DMS53 treated with DMSO at 0.1 percent for 48 hours (cell line): Measurements from ENCODE around the gene NAP1L1.

Source experiments
- DNase-seq: peaks from one replicate; lab custom pipeline; 2025; ENCODE audit not compliant: unreplicated experiment; lab: John Stamatoyannopoulos, UW

Gene NAP1L1

DNA sequence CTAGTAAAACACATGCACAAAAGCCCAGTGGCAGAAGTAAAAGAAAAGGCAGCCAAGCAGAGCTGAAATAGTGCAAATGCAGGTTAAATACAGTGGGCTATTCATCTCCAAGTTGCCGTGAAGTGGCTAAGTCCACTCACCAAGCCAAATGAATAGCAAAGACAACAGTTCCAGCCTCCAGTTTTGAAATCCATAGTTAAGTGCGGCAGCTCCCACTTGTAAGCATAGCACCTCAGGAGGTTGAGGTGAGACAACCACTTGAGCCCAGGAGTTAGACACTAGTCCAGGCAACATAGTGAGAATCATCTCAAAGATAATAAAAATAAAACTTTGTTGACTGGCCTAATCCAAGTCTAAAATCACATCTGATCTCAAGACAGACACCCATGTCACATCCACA lies 43.1 kb downstream of the NAP1L1 start:
- no peak for DNase-seq

DNA sequence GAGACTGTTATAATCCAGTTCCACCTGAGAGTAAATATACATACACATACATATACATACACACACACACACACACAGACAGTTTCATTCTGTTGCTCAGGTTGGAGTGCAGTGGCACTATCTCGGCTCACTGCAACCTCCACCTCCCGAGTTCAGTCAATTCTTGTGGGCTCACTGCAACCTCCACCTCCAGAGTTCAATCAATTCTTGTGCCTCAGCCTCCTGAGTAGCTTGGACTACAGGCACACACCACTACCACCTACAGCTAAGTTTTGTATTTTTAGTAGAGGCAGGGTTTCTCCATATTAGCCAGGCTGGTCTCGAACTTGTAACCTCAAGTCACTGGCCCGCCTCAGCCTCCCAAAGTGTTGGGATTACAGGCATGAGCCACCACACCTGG lies 44.0 kb downstream of the NAP1L1 start:
- DNase-seq = no peak

DNA sequence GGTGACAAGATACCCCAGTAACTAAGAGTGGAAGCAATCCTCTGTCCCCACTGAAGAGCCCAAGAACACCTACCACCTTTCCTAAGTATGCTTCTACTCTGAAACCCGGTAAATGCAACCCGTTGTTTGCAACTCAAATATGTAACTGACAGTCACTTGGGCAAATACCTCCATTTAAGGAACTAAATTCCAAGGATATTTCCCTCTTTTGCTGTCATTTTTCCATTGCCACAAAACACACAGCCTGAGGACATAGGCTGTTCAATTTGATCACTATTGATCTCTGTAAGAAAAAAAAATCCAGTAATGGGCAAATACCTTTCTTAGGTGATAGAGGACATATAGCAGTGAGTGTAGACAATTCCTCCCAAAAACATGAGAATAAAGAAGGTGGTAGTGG lies 46.3 kb downstream of the NAP1L1 start:
- DNase-seq = no peak

DNA sequence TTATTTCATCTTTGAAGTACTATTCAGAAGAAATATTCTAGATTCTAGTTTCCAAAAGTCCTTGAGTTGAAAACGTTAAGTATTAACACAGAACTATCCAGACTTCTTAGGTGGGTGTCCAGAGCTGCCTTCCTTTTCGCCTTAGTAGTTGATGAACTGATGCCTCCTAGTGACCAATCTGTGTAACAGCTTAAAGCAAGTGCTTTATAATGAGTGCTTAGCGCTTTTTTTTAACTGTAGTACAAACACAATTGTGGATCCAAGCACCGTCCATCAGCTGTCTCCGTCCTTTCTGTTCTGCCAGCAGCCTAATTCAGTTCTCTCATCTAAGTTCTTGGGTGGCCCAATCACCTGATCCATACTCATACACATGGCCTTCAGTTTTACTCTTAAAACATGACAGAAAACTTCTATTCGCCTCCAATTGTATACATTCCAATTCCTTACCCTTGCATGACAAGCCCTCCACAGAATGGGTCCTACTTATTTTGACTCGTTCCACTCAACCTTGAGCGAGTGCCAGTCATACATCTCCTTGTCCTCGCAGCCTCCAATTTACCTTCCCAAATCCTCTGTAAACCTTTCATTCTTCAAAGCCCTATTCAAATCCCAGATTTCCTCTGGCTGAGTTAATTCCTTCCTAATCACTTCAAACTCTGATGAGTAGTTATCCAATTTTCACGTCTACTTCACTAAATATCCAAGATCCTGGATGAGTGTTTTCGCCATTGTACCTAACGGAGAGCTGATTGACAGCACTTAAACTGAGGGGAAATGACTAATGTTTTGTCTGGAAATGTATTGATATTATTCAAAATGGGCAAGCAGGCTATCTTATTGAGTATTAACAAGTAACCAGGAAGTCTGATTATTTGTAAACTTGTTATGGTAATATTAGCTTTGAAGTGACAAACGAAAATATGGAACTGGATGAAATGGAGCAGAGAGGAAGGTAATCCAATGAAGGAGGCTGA lies 47.1 kb downstream of the NAP1L1 start:
- peak; percentile 99 for DNase-seq

DNA sequence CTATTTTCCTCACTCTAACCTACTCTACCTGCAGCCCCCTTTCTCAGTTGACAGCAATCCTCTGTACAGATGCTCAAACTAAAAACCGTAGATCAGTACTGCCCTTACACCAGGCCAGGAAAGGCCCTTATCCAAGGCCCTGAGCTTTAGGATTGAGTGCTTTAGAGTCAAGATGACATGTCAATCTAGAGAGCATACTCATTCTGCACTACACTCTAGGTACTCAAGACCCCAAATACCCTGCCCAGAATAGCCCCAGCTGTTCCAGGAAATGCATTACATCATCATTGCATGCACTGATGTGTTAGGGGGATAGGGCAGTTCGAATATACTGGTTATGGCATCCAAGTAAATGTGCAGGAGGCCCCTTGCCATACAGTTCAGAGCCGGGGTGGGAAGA lies 49.4 kb downstream of the NAP1L1 start:
- no peak for DNase-seq

DNA sequence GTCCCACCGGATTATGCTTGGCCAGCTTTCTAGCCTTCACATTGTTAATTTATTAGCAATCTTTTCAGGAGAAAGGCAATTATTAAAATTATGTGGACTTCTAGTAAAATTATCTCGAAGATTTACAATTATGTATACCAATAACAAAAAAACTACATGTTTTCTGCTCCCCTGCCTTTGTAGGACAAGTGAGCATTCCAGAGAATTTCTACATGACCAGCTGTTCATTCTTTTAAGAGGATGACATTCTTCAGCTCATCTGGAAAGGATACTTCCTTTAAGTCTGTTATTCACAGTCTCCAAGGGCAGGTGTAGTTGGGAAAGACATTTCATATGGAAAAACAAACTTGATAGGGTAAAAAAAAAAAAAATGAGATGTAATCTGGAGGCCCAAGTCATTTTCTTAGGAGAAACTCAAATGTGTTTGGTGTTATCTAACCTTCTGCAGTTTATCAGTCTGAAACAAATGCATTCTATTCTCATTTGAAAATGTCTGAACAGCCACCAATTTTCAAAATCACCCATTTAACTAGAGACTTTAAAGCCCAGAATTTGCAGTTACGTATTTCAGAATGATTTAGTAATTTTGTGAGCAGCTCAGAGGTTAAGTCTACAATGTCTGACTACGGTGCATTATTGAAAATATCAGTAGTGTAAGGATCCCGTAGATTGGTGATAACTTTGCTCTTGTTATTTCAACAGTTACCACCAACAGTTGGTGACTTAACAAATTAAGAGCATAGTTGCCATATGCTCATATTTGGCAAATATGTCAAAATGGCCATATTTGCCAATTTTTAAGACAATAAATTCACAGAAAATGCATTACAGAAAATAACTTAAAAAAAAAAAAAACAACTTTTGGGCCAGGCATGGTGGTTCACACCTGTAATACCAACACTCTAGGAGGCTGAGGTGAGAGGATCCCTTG lies 51.1 kb downstream of the NAP1L1 start:
- DNase-seq = no peak

DNA sequence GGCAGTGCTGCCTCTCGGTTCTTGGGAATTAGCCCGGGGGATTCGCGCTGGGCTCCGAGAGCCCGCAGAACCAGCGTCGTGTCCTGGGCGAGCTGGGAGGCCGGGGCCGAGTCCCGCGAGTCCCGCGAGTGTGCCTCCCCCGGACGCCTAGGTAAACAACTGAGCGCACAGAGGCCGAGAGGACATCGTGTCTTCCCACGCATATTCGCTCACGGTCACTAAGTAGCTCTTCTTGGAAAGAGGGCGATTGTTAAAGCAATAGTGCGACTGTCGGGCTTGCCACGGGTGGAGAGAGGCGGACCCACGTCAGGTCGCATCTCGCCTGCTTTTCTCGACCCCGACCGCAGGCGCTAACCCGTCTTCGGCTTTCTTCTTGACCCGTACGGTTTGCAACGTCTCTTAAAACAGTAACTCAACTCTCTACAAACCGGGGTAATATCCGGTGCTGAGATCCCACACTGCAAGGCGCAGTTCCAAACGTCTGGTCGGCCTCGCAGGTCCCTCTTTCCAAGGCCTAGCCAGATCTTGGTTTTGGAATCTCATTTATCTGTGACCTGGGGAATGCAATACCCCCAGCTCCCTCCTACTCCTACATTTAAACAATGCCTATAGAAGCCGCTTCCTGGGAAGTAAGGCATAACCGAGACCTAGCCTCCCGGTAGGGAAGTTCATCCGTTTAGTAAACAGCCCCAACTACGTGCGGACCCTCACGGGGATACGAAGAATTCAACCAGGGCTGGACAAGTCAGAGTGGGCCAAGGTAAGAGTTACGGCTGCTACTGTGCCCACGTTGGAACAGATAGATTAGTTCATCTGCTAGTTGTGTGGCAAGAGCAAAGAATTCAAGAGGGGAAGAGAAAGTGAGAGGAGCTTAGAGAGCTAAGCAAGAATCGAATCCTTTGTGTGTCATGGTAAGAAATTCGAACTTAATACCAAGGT lies 52.2 kb downstream of the NAP1L1 start:
- DNase-seq = peak; percentile 63

DNA sequence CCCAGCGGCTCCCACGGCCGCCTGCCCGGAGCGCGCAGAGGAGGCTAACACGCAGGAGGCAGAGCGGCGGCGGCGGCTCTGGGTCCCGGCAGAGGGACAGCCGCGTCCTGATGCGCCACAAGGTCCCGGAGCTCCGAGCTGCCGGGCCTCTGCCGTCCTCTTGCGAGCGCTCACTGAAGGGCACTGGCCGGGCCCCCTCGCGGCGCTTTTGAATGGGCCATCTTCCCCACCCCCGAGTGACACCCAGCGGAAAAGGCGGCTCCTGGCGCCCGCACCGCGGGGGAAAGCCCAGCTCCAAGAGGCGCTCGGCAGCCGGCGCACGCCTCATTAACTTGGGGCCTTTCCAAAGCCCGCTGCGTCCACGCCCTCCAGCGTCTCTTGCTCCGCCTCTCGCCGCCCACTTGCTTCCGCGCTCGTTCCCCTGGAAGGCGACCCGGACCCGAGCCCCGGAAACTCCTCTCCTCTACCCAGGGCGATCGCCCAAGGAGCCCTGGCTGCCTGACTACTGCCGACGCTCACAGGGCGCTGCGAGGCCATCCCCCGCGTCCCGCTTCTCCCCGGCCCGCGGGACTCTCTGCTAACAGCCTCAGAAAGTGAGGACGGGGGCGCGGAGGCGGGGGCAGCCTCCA lies 53.0 kb downstream of the NAP1L1 start, which contains the start of gene PHLDA1:
Gene PHLDA1, minus strand, starts transcription at position 363 of the 629 bp plus-strand sequence.
- DNase-seq = peak; percentile 96

DNA sequence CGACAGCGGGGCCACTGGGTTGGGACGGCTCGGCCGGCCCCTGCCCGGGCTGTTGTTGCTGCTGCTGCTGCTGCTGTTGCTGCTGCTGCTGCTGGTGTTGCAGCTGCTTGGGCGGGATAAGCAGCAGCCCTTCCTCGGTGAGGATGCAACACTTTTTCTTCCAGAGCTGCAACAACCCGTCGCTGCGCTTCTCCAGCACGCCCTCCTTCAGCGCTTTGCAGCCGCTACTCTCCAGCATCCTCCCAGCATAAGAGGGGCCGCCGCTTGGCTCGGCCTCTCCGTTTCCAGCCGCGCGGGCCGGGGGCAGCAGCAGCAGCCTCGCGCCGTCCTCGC lies 53.4 kb downstream of the NAP1L1 start:
- DNase-seq = peak; percentile 69

DNA sequence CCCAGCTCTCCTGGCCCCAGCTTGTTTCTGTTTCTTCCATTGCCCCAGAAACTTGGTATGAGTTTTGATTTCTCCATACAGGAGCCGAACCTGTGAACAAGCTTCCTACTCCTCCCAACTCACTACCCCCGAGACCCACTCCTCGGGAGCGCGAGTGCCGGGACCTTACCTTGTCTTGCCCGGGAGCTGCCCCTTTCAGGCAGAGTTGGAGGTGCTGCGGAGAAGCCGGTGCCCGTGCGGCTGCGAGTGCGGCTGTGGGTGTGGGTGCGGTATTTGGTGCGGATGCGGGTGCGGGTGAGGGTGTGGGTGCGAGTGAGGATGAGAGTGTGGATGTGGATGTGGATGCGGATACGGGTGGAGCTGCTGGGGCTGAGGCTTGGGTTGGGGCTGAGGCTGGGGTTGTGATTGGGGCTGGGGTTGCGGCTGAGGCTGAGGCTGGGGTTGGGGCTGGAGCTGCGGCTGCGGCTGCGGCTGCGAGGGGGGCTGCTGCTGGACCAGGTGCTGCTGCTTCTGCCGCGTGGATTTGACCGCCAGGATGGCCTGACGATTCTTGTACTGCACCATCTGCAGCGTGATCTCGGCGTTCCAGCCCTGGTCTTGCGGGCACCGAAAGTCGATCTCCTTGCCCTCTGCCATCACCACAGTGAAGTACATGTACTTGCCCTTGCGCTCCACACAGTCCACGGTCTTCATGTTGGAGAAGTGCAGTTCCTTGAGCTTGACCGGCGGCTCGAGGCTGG lies 54.0 kb downstream of the NAP1L1 start:
- DNase-seq = peak; percentile 69

DNA sequence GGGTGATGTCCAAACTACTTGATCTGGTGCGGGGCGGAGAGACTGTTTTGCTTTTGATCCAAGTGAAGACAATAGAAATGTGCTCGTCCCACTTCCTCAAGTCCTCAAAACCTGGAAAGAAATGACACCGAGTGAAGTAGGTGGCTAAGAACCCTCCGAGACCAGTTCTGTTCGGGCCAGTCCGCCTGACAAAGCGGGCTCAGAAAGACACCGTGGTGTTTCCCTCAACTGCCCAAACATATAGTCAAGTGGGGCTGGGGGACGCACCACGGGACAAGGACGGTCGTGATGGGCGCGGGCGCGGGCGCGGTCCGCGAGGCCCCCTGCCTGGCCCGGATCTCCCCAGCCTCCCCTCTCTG lies 54.5 kb downstream of the NAP1L1 start:
- peak; percentile 40 for DNase-seq

DNA sequence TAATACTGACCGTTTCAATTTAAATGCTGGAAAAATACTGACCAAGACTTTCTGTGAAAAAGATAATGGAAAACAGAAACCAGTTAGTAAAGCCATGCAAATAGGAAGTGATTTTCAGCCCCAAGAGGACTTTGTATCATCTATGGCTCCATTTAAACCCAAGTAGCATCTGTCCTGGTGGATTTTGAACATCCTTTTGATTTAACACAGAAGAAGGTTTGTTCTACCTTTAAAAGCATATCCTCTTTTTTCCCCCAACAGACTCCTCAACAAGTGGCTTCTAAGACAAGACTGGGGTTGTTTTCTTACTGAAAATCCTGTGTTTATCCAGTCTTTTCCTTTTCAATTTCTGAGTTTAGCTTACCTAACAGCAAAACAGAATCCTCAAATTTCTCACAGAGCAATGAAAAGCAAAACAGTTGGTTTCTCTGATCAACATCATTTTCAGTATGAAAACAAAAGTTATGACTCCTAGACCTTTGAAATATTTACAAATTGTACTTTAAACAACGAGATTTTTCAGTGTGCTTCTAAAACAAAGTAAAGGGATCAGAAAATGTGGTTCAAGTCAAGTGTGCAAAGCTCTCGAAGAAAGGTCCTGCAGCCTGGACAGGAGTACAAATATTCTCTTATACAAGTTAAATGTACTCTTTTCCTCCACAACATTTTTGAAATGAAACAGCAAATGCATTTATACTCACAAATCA lies 55.8 kb downstream of the NAP1L1 start:
- no peak for DNase-seq

DNA sequence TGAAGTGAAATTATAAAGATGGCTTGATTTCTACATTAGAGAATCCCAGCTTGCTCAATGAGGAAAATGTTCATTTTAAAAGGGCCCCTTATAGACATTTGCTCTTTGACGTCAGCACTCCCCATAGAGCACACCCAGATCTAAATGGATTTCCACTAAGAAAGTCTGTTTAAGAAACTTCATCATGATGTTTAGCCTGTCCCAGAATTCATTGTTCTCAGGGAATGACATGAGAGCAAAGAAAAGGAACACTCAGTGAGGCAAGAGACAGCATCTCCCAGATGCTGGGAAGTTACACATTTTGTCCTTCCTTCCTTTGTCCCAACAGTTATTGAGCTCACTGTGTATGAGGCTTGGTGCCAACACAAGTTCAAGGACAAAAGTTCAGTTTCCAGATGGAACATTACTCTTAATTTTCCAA lies 57.8 kb downstream of the NAP1L1 start:
- no peak for DNase-seq

DNA sequence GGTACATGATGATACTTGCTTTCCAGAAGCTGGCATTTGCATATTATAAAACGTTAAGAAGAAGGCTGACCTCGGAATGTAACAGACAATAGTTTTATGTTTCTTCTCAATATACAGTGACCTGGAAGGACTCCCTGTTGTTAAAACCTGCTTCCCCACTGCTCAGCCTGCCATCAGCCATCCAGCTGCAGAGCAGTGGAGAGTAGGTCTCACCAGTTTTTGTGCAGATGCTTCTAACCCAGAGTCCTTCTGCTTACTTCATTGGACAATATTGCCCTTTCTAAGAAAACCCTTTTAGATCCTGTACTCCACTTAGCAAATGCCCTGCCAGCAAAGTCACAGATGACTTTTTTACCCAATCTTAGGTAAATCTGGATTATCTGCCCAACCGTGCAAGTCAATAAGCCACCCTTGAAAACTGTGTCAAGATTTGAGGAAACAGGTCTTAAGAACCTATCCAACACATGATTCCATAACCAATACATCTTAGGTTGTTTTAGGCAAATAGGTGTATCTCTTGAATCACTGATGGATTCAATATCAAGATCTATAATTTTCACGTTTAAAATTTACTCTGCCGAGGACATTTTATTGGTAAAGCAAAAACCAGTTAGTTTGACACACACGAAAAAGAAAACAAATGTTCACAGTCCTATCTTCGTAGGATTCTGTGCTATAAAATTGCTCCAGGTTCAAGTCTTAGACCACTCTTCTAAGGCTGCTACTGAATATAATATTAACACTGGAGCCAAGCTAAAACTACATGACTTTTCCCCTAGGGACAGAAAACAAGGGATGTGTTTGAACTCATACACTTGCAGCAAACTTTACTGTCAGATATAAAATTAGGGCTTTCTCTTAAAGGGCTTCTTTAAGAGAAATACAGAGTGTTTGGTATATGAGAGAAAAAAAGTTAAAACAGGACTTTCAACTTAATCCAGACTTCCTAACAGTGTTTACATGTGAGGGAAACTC lies 58.6 kb downstream of the NAP1L1 start:
- no peak for DNase-seq

DNA sequence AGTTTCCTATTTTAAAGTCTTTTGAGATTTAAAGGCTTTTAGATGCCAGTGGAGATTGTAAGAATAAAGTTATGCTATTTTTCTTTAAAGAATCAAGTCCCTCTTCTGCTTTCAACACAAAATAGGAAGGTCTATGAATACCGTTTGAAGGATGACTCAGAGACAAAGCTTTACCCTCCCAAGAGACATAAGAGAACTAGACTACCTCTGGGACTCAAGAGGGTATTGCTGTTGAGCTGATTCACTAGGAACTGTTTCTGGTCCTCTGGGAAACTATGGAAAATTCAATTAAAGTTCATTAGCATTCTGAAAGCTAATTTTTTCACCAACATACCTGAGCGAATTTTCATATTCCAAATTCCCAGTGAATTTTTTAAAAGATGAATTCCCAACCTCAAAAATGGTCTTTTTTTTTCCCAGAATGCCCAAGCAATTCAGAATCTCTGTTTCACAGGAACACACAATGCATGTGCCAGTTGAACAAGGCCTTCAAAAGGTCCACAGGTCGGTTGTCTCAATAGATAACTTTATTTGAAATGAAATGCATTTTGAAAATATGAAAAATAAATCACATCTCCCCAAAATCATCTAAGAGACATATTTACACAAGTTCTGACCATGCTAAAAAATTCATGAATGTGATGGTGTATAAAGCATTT lies 59.4 kb downstream of the NAP1L1 start:
- DNase-seq = peak; percentile 21

DNA sequence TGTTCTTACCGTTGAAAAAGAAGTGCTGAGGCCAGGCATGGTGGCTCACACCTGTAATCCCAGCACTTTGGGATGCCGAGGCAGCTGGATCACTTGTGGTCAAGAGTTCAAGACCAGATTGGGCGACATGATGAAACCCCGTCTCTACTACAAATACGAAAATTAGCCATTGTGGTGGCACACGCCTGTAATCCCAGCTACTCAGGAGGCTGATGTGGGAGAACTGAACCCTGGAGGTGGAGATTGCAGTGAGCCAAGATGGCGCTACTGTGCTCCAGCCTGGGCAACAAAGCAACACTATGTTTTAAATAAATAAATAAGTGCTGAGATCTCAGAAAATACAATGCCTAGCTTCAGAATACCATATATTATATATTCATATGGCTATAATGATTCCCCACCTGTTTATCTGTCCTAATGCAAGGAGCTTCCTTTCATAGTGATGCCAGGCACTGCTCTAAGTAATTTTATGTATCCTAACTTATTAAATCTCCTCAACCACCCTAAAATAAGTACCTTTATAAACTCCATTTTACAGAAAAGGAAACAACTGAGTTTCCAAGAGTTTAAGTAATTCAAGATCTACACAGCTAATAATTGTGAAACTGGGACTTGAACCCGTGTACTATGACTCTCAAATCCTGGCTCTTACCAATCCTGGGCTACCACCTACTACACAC lies 60.2 kb downstream of the NAP1L1 start:
- no peak for DNase-seq
